Kasumi-1 (cell line): ENCODE measurements around the gene RGS10.
"Not testable (repeated sequence)": the region's sequence is repeated elsewhere in the genome, so short reads cannot be mapped to it uniquely, and the experiment has no call there.

ENCODE experiments used
- DNase-seq, 2 experiments: peaks; one replicate each; lab custom pipeline; 2025; lab: John Stamatoyannopoulos, UW

The RGS10 gene

GRCh38 chr10:119542357-119542987 lies at the start of gene RGS10:
Gene RGS10 (minus strand): TSS chr10:119542719. CDS start chr10:119542638, 81 bp downstream.
- peak; percentile 92 to 94 for DNase-seq

- DNase-seq, result no peak
Observed at GRCh38 chr10:119588071-119588470, 45.6 kb upstream of the RGS10 start.

GRCh38 chr10:119578355-119578754 lies 35.8 kb upstream of the RGS10 start:
- DNase-seq, result no peak

GRCh38 chr10:119575991-119576390 lies 33.5 kb upstream of the RGS10 start:
- no peak for DNase-seq

- DNase-seq, result no peak
Observed at GRCh38 chr10:119575506-119575905, 33.0 kb upstream of the RGS10 start.

GRCh38 chr10:119567978-119568377 lies 25.5 kb upstream of the RGS10 start:
- DNase-seq, result no peak

- DNase-seq, result no peak
Observed at GRCh38 chr10:119562097-119562496, 19.6 kb upstream of the RGS10 start.

GRCh38 chr10:119559511-119559910 lies 17.0 kb upstream of the RGS10 start:
- DNase-seq, result not testable (repeated sequence)

GRCh38 chr10:119556081-119556480 lies 13.6 kb upstream of the RGS10 start:
- not testable (repeated sequence) for DNase-seq

- no peak for DNase-seq
Observed at GRCh38 chr10:119555178-119555784, 12.8 kb upstream of the RGS10 start.

- DNase-seq, result no peak
Observed at GRCh38 chr10:119550827-119551226, 8.3 kb upstream of the RGS10 start.

GRCh38 chr10:119549247-119549999 lies 6.9 kb upstream of the RGS10 start:
- DNase-seq, result no peak

- DNase-seq, result no peak
Observed at GRCh38 chr10:119546009-119546408, 3.5 kb upstream of the RGS10 start.

- DNase-seq, result no peak
Observed at GRCh38 chr10:119545310-119545709, 2.8 kb upstream of the RGS10 start.

- no peak for DNase-seq
Observed at GRCh38 chr10:119543814-119544642, 1.5 kb upstream of the RGS10 start.

- peak; percentile 81 to 91 for DNase-seq
Observed at GRCh38 chr10:119542988-119543813, 682 bp upstream of the RGS10 start.

GRCh38 chr10:119541459-119542356 lies 811 bp downstream of the RGS10 start:
- DNase-seq, result peak in 1 of 2 experiments; percentile 79

- DNase-seq, result no peak
Observed at GRCh38 chr10:119541046-119541445, 1.5 kb downstream of the RGS10 start.

- DNase-seq, result no peak
Observed at GRCh38 chr10:119540038-119540437, 2.5 kb downstream of the RGS10 start.

GRCh38 chr10:119539359-119539825 lies 3.1 kb downstream of the RGS10 start:
- DNase-seq, result no peak
